GM12878 (cell line): ENCODE data around the gene IPMK.

Source experiments
- NR2C2 ChIP-seq: IDR thresholded peaks from 2 replicates; pipeline ENCODE4 v1.6.1; 2011; ENCODE audit warnings: borderline replicate concordance, low read depth; ENCODE audit not compliant: control insufficient read depth, insufficient read length
- RAD21 ChIP-seq: IDR thresholded peaks from 2 replicates; pipeline ENCODE4 v1.6.1; 2011; ENCODE audit warnings: mild to moderate bottlenecking, low read depth, low read length, moderate library complexity; ENCODE audit not compliant: insufficient read depth

DNA sequence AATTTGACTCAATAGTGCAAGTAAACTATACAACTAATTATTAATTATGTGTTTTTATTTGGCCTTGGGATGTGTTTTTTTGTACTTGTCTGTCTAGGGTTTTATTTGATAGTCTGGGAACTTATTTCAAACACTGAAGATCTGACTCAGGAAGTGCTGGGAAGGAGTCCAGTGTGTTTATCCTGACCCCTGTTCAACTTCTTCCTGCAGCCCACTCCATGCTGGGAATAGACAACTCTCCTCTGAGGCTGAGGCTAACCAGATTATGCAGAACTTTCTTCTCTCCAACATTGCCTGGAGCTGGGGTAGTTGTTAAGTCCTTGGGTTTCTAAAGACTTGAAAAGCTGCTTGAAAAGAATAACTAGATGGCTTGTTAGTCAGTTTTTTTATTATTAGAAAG lies 8.2 kb upstream of the IPMK start:
- TF ChIP-seq RAD21 (no peak), NR2C2 (no peak)
